ENCODE measurements around the gene CNGA2. TPM values are rescaled to one million over a fixed set of nuclear protein-coding genes. Genes with fewer than 3 reads are reported as not detected.
A peak's percentile ranks its signal among the peaks of the same experiment; 100 is the strongest.

The CNGA2 gene
- total and polyA plus RNA-seq, 2 of the 4 experiments (the other 2 are of a cell fraction): not detected

DNA sequence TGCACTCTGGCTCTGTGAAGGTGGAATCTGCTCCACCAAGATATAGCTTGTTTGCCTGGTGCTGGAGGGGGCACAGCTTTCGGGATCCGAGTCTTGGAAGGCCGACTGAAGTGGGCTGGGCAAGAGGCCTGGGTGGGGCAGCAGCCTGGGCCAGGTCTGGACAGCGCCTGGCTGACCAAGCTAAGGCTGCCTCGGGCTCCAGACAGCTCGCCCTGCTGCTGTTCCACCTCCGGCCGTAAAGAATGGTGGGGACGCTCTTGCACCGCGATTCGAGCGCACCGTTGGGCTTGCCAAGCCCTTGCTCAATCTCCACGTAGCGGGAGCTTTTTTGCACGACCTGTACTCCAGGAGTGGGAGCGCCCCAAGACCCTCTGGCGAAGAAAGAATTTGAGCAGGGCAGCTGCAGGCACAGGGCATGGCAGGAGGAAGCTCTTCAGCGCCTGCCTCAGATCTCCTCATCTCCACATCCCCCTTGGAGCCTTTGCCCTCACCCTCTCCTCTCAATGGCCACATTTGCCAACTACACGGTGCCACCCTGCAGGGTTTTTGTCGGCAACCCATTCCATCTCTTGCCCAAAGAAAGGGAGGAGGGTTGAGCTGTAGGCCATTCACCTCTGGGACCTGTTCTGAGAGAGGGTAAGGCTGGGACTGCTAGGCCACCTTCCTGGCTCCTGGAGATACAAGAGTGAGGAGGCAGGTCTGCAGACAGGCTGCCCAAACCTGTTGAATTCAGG is 18.9 kb downstream of the CNGA2 start:
- H3K4ac ChIP-seq (ENCODE audit: low read depth, low read length): no peak overlapping the region
- peak; percentile 2 for DNase-seq
- ChIA-PET POLR2A (ENCODE audit: unreplicated experiment) (no interaction called here), CTCF (no interaction called here)
- no peak overlapping the region for H3K23ac ChIP-seq (ENCODE audit: low read depth, low read length)
- no peaks in the 10 kb centered on the region for H3K27me3 ChIP-seq (ENCODE audit: control insufficient read depth, insufficient read depth, low read length)
- dilution Hi-C loops (cut with HindIII; ENCODE audit: low sequenced_read_pairs, unreplicated experiment) (no loop called here), intact Hi-C loops (cut with micrococcal nuclease) (loop anchor here (5.0 kb wide), 1 partner anchor 884 kb away; the partner anchor contains the start of gene GABRQ), in situ Hi-C loops (cut with MboI; ENCODE audit: low sequenced_read_pairs) (loop anchor here (25.0 kb wide), 1 partner anchor 884 kb away; the partner anchor contains the start of gene GABRQ)
- H2AFZ ChIP-seq (replicated peaks; ENCODE audit: low read length, poor library complexity): no peak overlapping the region
- H3K9me1 ChIP-seq (ENCODE audit: insufficient read depth, low read length): no peaks in the 10 kb centered on the region
- no peak overlapping the region for H3K18ac ChIP-seq (ENCODE audit: low read depth, low read length)
- H3K27ac ChIP-seq (ENCODE audit: insufficient read depth, low read length): no peak overlapping the region
- H2BK120ac ChIP-seq (ENCODE audit: low read depth, low read length): no peak overlapping the region
- no peak overlapping the region for H3K9ac ChIP-seq (ENCODE audit: low read depth, low read length)
- no peak overlapping the region for H2BK20ac ChIP-seq (ENCODE audit: low read depth, low read length)
- H4K91ac ChIP-seq (ENCODE audit: insufficient read depth, low read depth, low read length): no peak overlapping the region
- no peak overlapping the region for H3K4me3 ChIP-seq (ENCODE audit: insufficient read depth, low read depth, low read length)
- H3K36me3 ChIP-seq (ENCODE audit: control insufficient read depth, insufficient read depth, low read length): no peaks in the 10 kb centered on the region
- H3K4me2 ChIP-seq (ENCODE audit: low read depth, low read length): no peak overlapping the region
- no peak overlapping the region for H2BK5ac ChIP-seq (ENCODE audit: low read depth, low read length, poor library complexity, severe bottlenecking)
- H2BK15ac ChIP-seq (ENCODE audit: low read depth, low read length): no peak overlapping the region
- H3K9me3 ChIP-seq (ENCODE audit: control insufficient read depth, insufficient read depth, low read length): peaks cover 4% of the 10 kb centered on the region; the same call in 1 of the 2 replicates
- H4K5ac ChIP-seq (ENCODE audit: low read depth, low read length): no peak overlapping the region
- peak; percentile 37 for ATAC-seq (ENCODE audit: low read depth)
- H4K8ac ChIP-seq (ENCODE audit: low read depth in 2 of 2, low read length in 2 of 2): no peak overlapping the region
- BruUV-seq (replicated peaks): no TSS peak
- H4K20me1 ChIP-seq (ENCODE audit: insufficient read depth, low read length): no peaks in the 10 kb centered on the region
- no peak overlapping the region for H2AK9ac ChIP-seq (replicated peaks; ENCODE audit: low read depth, low read length, poor library complexity)
- no peak overlapping the region for H2AK5ac ChIP-seq (ENCODE audit: low read depth, low read length)
- WGBS, 2 experiments (ENCODE audit: extremely low coverage in 2 of 2, insufficient read length in 1 of 2): 3% methylated on average over 8 of the region's 22 CpGs; no CpG with 5 or more reads in 1 of the 2 experiments
- no peaks in the 10 kb centered on the region for H3K4me1 ChIP-seq (ENCODE audit: control insufficient read depth, insufficient read depth, low read length)
- H3K79me1 ChIP-seq (ENCODE audit: low read depth in 1 of 2, low read length in 2 of 2): no peaks in the 10 kb centered on the region
- H3K56ac ChIP-seq (ENCODE audit: extremely low read depth, insufficient read depth, low read length): no peak overlapping the region
- H3K14ac ChIP-seq (replicated peaks; ENCODE audit: low read depth, low read length): no peak overlapping the region
- TF ChIP-seq POLR2A (IDR thresholded peaks at IDR 0.05; ENCODE audit: low read depth, low read length) (no peak), NFE2L2 (IDR thresholded peaks at IDR 0.05; ENCODE audit: low read depth, low read length) (no peak), MAZ (IDR thresholded peaks at IDR 0.05; ENCODE audit: borderline replicate concordance, low read depth, low read length) (no peak), MAFK (IDR thresholded peaks at IDR 0.05; ENCODE audit: low read depth, low read length) (no peak), RAD21 (IDR thresholded peaks at IDR 0.05; ENCODE audit: low read length) (peak; percentile 60), CHD1 (IDR thresholded peaks at IDR 0.05; ENCODE audit: low read depth, low read length) (no peak), FOS (IDR thresholded peaks at IDR 0.05; ENCODE audit: low read depth, low read length) (no peak), BHLHE40 (IDR thresholded peaks at IDR 0.05; ENCODE audit: low read depth, low read length) (no peak), RFX5 (IDR thresholded peaks at IDR 0.05; ENCODE audit: low read depth, low read length) (no peak), SMC3 (IDR thresholded peaks at IDR 0.05; ENCODE audit: low read depth, low read length) (peak; percentile 39), CEBPB (IDR thresholded peaks at IDR 0.05; ENCODE audit: low read depth, low read length) (peak; percentile 60), MXI1 (IDR thresholded peaks at IDR 0.05; ENCODE audit: borderline replicate concordance, low read depth, low read length) (no peak)
- TF ChIP-seq, protein P1, sequence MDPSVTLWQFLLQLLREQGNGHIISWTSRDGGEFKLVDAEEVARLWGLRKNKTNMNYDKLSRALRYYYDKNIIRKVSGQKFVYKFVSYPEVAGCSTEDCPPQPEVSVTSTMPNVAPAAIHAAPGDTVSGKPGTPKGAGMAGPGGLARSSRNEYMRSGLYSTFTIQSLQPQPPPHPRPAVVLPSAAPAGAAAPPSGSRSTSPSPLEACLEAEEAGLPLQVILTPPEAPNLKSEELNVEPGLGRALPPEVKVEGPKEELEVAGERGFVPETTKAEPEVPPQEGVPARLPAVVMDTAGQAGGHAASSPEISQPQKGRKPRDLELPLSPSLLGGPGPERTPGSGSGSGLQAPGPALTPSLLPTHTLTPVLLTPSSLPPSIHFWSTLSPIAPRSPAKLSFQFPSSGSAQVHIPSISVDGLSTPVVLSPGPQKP (IDR thresholded peaks at IDR 0.05; ENCODE audit: borderline replicate concordance, low read depth, low read length): no peak
- TF ChIP-seq, protein P2, sequence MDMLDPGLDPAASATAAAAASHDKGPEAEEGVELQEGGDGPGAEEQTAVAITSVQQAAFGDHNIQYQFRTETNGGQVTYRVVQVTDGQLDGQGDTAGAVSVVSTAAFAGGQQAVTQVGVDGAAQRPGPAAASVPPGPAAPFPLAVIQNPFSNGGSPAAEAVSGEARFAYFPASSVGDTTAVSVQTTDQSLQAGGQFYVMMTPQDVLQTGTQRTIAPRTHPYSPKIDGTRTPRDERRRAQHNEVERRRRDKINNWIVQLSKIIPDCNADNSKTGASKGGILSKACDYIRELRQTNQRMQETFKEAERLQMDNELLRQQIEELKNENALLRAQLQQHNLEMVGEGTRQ (IDR thresholded peaks at IDR 0.05; ENCODE audit: low read depth, low read length): no peak
- TF ChIP-seq, protein P3, sequence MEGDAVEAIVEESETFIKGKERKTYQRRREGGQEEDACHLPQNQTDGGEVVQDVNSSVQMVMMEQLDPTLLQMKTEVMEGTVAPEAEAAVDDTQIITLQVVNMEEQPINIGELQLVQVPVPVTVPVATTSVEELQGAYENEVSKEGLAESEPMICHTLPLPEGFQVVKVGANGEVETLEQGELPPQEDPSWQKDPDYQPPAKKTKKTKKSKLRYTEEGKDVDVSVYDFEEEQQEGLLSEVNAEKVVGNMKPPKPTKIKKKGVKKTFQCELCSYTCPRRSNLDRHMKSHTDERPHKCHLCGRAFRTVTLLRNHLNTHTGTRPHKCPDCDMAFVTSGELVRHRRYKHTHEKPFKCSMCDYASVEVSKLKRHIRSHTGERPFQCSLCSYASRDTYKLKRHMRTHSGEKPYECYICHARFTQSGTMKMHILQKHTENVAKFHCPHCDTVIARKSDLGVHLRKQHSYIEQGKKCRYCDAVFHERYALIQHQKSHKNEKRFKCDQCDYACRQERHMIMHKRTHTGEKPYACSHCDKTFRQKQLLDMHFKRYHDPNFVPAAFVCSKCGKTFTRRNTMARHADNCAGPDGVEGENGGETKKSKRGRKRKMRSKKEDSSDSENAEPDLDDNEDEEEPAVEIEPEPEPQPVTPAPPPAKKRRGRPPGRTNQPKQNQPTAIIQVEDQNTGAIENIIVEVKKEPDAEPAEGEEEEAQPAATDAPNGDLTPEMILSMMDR (conservative IDR thresholded peaks at IDR 0.05; ENCODE audit: low read depth, low read length): peak; percentile 57

Data from IMR-90 (cell line).